ACC112 (cell line): ENCODE data around the gene KCNK13.

Source experiments
- H2AFZ ChIP-seq: fragments of 200-600 bp; sonication (generic); one replicate; pipeline ENCODE4 v1.6.0; 2017; ENCODE audit warnings: antibody characterized with exemption, low read length; ENCODE audit not compliant: unreplicated experiment
- H3K27ac ChIP-seq: fragments of 200-600 bp; sonication (generic); 2 replicates; pipeline ENCODE4 v1.5.1; 2014; ENCODE audit warnings: low read depth, mild to moderate bottlenecking, antibody characterized with exemption, low read length, moderate library complexity
- H3K27me3 ChIP-seq: fragments of 200-600 bp; sonication (generic); 2 replicates; pipeline ENCODE4 v1.6.1; 2014; ENCODE audit warnings: mild to moderate bottlenecking, antibody characterized with exemption, low read length, moderate library complexity, mixed read lengths; ENCODE audit not compliant: insufficient read depth
- H3K36me3 ChIP-seq: fragments of 200-600 bp; sonication (generic); 2 replicates; pipeline ENCODE4 v1.6.1; 2016; ENCODE audit warnings: mild to moderate bottlenecking, antibody characterized with exemption, low read length, moderate library complexity, mixed read lengths; ENCODE audit not compliant: insufficient read depth
- H3K4me1 ChIP-seq: fragments of 200-600 bp; sonication (generic); one replicate; pipeline ENCODE4 v1.6.1; 2016; ENCODE audit warnings: low read length, mixed read lengths; ENCODE audit not compliant: insufficient read depth, unreplicated experiment, control insufficient read depth
- H3K4me3 ChIP-seq: fragments of 200-600 bp; sonication (generic); 2 replicates; pipeline ENCODE4 v1.5.1; 2014; ENCODE audit warnings: mild to moderate bottlenecking, low read depth, low read length
- H3K79me2 ChIP-seq: fragments of 200-600 bp; sonication (generic); one replicate; pipeline ENCODE4 v1.6.0; 2016; ENCODE audit warnings: low read length; ENCODE audit not compliant: control insufficient read depth, unreplicated experiment, insufficient read depth

The KCNK13 gene

GRCh38 chr14:90040411-90040810 lies 21.4 kb upstream of the KCNK13 start:
- Histone ChIP-seq H2AFZ (no peak overlapping the region), H3K4me3 (no peak overlapping the region), H3K4me1 (no peaks in the 10 kb centered on the region), H3K27me3 (no peaks in the 10 kb centered on the region), H3K79me2 (no peaks in the 10 kb centered on the region), H3K27ac (no peak overlapping the region), H3K36me3 (peaks cover 5% of the 10 kb centered on the region)

GRCh38 chr14:90042496-90043252 lies 19.1 kb upstream of the KCNK13 start:
- Histone ChIP-seq H3K79me2 (no peaks in the 10 kb centered on the region), H3K4me1 (no peaks in the 10 kb centered on the region), H2AFZ (no peak overlapping the region), H3K36me3 (no peaks in the 10 kb centered on the region), H3K4me3 (no peak overlapping the region), H3K27me3 (no peaks in the 10 kb centered on the region), H3K27ac (no peak overlapping the region)

- H3K36me3 ChIP-seq, result no peaks in the 10 kb centered on the region
- no peaks in the 10 kb centered on the region for H3K79me2 ChIP-seq
- H3K4me1 ChIP-seq, result no peaks in the 10 kb centered on the region
- no peak overlapping the region for H3K4me3 ChIP-seq
- H2AFZ ChIP-seq, result no peak overlapping the region
- peaks cover 1% of the 10 kb centered on the region; the same call in 1 of the 2 replicates for H3K27me3 ChIP-seq
- no peak overlapping the region for H3K27ac ChIP-seq
These were observed 16.2 kb upstream of the KCNK13 start for GRCh38 chr14:90045616-90046015.

- no peaks in the 10 kb centered on the region for H3K79me2 ChIP-seq
- H3K27ac ChIP-seq, result no peak overlapping the region
- H3K4me1 ChIP-seq, result peaks cover 9% of the 10 kb centered on the region
- H3K36me3 ChIP-seq, result no peaks in the 10 kb centered on the region
- peaks cover 20% of the 10 kb centered on the region; the same call in 1 of the 2 replicates for H3K27me3 ChIP-seq
- H2AFZ ChIP-seq, result no peak overlapping the region
- no peak overlapping the region for H3K4me3 ChIP-seq
These were observed 12.4 kb upstream of the KCNK13 start for GRCh38 chr14:90049390-90049789.

GRCh38 chr14:90050271-90050670 lies 11.5 kb upstream of the KCNK13 start:
- H2AFZ ChIP-seq, result no peak overlapping the region
- no peaks in the 10 kb centered on the region for H3K79me2 ChIP-seq

GRCh38 chr14:90053044-90053443 lies 8.8 kb upstream of the KCNK13 start:
- H3K27ac ChIP-seq, result no peak overlapping the region
- H3K4me3 ChIP-seq, result no peak overlapping the region
- H3K27me3 ChIP-seq, result peaks cover 50% of the 10 kb centered on the region
- no peaks in the 10 kb centered on the region for H3K79me2 ChIP-seq
- H3K36me3 ChIP-seq, result no peaks in the 10 kb centered on the region
- H2AFZ ChIP-seq, result no peak overlapping the region
- H3K4me1 ChIP-seq, result peaks cover 9% of the 10 kb centered on the region

More at GRCh38 chr14:90050271-90050670, 11.5 kb upstream of the KCNK13 start:
- Histone ChIP-seq H3K4me3 (no peak overlapping the region), H3K27me3 (peaks cover 28% of the 10 kb centered on the region; the same call in 1 of the 2 replicates), H3K27ac (no peak overlapping the region), H3K4me1 (peaks cover 9% of the 10 kb centered on the region), H3K36me3 (no peaks in the 10 kb centered on the region)

- H3K27me3 ChIP-seq, result peaks cover 68% of the 10 kb centered on the region
- no peaks in the 10 kb centered on the region for H3K36me3 ChIP-seq
- no peak overlapping the region for H2AFZ ChIP-seq
- H3K79me2 ChIP-seq, result no peaks in the 10 kb centered on the region
- peaks cover 9% of the 10 kb centered on the region for H3K4me1 ChIP-seq
- no peak overlapping the region for H3K4me3 ChIP-seq
- no peak overlapping the region for H3K27ac ChIP-seq
These were observed 7.0 kb upstream of the KCNK13 start for GRCh38 chr14:90054803-90055202.

GRCh38 chr14:90056826-90057225 lies 5.0 kb upstream of the KCNK13 start:
- Histone ChIP-seq H3K36me3 (no peaks in the 10 kb centered on the region), H3K27me3 (peaks cover 76% of the 10 kb centered on the region), H3K27ac (no peak overlapping the region), H3K79me2 (no peaks in the 10 kb centered on the region), H2AFZ (no peak overlapping the region), H3K4me3 (no peak overlapping the region), H3K4me1 (peaks cover 9% of the 10 kb centered on the region)

- H3K4me1 ChIP-seq, result no peaks in the 10 kb centered on the region
- no peak overlapping the region for H3K27ac ChIP-seq
- no peaks in the 10 kb centered on the region for H3K36me3 ChIP-seq
- H3K79me2 ChIP-seq, result no peaks in the 10 kb centered on the region
- H2AFZ ChIP-seq, result no peak overlapping the region
- peaks cover 88% of the 10 kb centered on the region for H3K27me3 ChIP-seq
- no peak overlapping the region for H3K4me3 ChIP-seq
These were observed 2.8 kb upstream of the KCNK13 start for GRCh38 chr14:90058876-90059458.

- Histone ChIP-seq H3K36me3 (no peaks in the 10 kb centered on the region), H3K4me3 (peak overlapping the region; percentile 73), H3K79me2 (no peaks in the 10 kb centered on the region), H3K27me3 (peaks cover 93% of the 10 kb centered on the region), H2AFZ (peak overlapping the region; percentile 79), H3K27ac (no peak overlapping the region), H3K4me1 (no peaks in the 10 kb centered on the region)
These were observed 1.4 kb upstream of the KCNK13 start for GRCh38 chr14:90060312-90060964.
